AG04450 (cell line): ENCODE results near the gene LY86. TPM values are rescaled to one million over a fixed set of nuclear protein-coding genes. Genes with fewer than 3 reads are reported as not detected.
"Not testable (repeated sequence)": the region's sequence is repeated elsewhere in the genome, so short reads cannot be mapped to it uniquely, and the experiment has no call there.

Source experiments
- CTCF ChIA-PET: fragments of 300-600, 350-600 bp; formaldehyde crosslinking; extraction: SDS; loops from one replicate; lab custom pipeline; 2022; ENCODE audit warnings: antibody characterized with exemption, inconsistent platforms; lab: Charles Lee
- POLR2A ChIA-PET: fragments of 350-600 bp; formaldehyde crosslinking; extraction: SDS; loops from one replicate; lab custom pipeline; 2021; ENCODE audit warnings: antibody characterized with exemption, inconsistent platforms; lab: Yijun Ruan, JAX
- DNase-seq: peaks from one replicate; pipeline ENCODE4 v3.0.0-alpha.2; 2011; ENCODE audit warnings: low read depth, low spot score
- H3K27ac ChIP-seq: one replicate; pipeline ENCODE4 v1.5.1; 2012; ENCODE audit warnings: low read depth, low read length, control low read depth
- H3K27me3 ChIP-seq: one replicate; pipeline ENCODE4 v1.6.0; 2012; ENCODE audit warnings: low read length; ENCODE audit not compliant: control insufficient read depth, insufficient read depth
- H3K4me3 ChIP-seq: 2 replicates; pipeline ENCODE4 v1.5.1; 2011; ENCODE audit warnings: mild to moderate bottlenecking, low read depth, low read length, control low read depth
- H3K9me3 ChIP-seq: 2 replicates; pipeline ENCODE4 v1.5.1; 2012; ENCODE audit warnings: low read length; ENCODE audit not compliant: control insufficient read depth, insufficient read depth
- polyA plus RNA-seq: library from polyadenylated mRNA; depleted of rRNA; stranded (reverse); fragments of >200 nt; gene quantifications from 2 replicates; pipeline ENCODE4 v1.2.3, GENCODE V29; 2011
- TF ChIP-seq, protein P1 (sequence below): IDR thresholded peaks from 2 replicates; pipeline ENCODE4 v1.5.1; 2011; ENCODE audit warnings: low read depth, low read length, control low read depth, inconsistent platforms

Gene LY86
- polyA plus RNA-seq, 1 experiment, result not detected

DNA sequence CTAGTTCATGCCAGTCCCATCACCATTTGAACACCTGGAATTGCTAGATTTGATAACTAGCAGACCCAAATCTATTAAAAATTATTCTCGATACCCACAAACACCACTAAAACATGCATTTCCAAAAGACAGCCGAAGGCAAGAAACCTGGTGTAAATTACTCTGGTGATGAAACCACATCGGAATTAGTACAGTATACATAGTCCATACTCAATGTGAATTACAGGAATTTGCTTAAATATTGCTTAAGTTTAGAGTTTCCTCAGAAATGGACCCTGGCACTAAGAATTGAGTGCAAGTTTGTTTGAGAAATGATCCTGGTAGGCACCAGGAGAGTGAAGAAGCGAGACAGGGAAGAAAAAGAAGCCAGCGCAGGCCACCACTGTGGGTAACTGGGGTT, 13.7 kb downstream of the LY86 start:
- Histone ChIP-seq H3K9me3 (peaks cover 16% of the 10 kb centered on the region), H3K4me3 (no peak overlapping the region), H3K27ac (no peak overlapping the region), H3K27me3 (no peaks in the 10 kb centered on the region)
- DNase-seq, result no peak
- POLR2A ChIA-PET, result no interaction called here
- TF ChIP-seq, protein P1, sequence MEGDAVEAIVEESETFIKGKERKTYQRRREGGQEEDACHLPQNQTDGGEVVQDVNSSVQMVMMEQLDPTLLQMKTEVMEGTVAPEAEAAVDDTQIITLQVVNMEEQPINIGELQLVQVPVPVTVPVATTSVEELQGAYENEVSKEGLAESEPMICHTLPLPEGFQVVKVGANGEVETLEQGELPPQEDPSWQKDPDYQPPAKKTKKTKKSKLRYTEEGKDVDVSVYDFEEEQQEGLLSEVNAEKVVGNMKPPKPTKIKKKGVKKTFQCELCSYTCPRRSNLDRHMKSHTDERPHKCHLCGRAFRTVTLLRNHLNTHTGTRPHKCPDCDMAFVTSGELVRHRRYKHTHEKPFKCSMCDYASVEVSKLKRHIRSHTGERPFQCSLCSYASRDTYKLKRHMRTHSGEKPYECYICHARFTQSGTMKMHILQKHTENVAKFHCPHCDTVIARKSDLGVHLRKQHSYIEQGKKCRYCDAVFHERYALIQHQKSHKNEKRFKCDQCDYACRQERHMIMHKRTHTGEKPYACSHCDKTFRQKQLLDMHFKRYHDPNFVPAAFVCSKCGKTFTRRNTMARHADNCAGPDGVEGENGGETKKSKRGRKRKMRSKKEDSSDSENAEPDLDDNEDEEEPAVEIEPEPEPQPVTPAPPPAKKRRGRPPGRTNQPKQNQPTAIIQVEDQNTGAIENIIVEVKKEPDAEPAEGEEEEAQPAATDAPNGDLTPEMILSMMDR, result no peak
- CTCF ChIA-PET, result no interaction called here

- H3K4me3 ChIP-seq, result no peak overlapping the region
- TF ChIP-seq, protein P1, result no peak
- H3K27me3 ChIP-seq, result no peaks in the 10 kb centered on the region
- H3K27ac ChIP-seq, result no peak overlapping the region
- peaks cover 16% of the 10 kb centered on the region for H3K9me3 ChIP-seq
- no peak for DNase-seq
- CTCF ChIA-PET, result interaction anchor here (0.6 kb wide), 1 partner anchor 74 kb away, joined by 3 read pairs; no protein-coding TSS in a partner anchor
- POLR2A ChIA-PET, result no interaction called here
These were observed 14.8 kb downstream of the LY86 start for GRCh38 chr6:6603317-6603716.

DNA sequence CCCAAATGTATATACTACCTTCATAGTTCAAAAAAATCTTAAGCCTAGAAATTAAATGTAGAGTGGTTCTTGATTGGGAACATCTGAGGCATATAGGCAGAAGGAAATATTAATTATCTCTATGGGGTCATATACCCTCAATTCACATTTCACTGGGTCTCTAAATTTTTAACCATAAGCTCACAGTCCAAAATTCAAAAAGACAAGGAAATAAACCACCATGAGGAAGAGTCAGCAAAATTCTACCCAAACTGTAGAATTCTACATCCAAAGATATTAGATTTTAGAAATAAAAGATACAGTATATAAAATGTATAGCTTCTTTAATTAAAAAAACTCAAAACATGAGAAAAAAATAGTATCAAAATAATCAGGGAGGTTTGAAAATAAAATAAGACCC, 15.5 kb downstream of the LY86 start:
- TF ChIP-seq, protein P1, result no peak
- H3K27me3 ChIP-seq, result no peaks in the 10 kb centered on the region
- no peak for DNase-seq
- ChIA-PET CTCF (no interaction called here), POLR2A (no interaction called here)
- H3K9me3 ChIP-seq, result peaks cover 16% of the 10 kb centered on the region
- H3K27ac ChIP-seq, result no peak overlapping the region
- H3K4me3 ChIP-seq, result no peak overlapping the region

DNA sequence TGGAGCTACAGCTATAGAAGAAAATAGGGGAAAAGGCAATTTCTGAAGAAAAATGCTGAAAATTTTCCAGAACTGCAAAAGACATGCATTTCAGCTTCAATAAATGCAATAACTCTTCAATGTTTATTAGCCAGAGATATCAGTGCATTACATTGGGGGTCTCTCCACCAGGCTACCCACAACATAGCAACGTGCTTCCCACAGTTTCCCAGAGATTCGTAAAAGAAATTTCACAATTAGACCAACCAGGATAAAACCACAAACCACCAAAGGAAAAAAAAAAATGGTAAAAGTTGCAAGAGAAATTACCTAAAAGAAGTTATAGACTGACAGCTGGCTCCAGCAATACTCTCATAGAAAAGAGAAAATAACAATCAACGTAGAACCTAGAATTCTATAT, 16.0 kb downstream of the LY86 start:
- no peak for DNase-seq
- H3K27me3 ChIP-seq, result no peaks in the 10 kb centered on the region
- ChIA-PET POLR2A (no interaction called here), CTCF (no interaction called here)
- TF ChIP-seq, protein P1, result no peak
- no peak overlapping the region for H3K4me3 ChIP-seq
- no peak overlapping the region for H3K27ac ChIP-seq
- H3K9me3 ChIP-seq, result peaks cover 16% of the 10 kb centered on the region

DNA sequence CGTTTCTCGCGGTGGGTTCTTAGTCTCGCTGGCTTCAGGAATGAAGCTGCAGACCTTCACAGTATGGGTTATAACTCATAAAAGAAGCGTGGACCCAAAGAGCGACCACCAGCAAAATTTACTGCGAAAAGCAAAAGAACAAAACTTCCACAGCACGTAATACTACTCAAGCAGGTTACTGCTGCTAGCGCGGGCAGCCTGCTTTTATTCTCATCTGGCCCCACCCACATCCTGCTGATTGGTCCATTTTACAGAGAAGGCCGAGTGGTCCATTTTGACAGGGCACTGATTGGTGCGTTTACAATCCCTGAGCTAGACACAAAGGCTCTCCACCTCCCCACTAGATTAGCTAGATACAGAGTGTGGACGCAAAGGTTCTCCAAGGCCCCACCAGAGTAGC, 17.4 kb downstream of the LY86 start:
- DNase-seq, result no peak
- TF ChIP-seq, protein P1, result no peak
- ChIA-PET POLR2A (no interaction called here), CTCF (no interaction called here)
- Histone ChIP-seq H3K9me3 (peaks cover 16% of the 10 kb centered on the region), H3K27ac (no peak overlapping the region), H3K27me3 (no peaks in the 10 kb centered on the region), H3K4me3 (no peak overlapping the region)

GRCh38 chr6:6606391-6607030, 18.0 kb downstream of the LY86 start:
- H3K27ac ChIP-seq, H3K27me3 ChIP-seq, H3K4me3 ChIP-seq, CTCF ChIA-PET, POLR2A ChIA-PET, DNase-seq: not testable (repeated sequence)
- peaks cover 16% of the 10 kb centered on the region for H3K9me3 ChIP-seq
